OCI-LY3 (cell line): ENCODE measurements around the gene RAD51B.

Source experiments
- EZH2phosphoT487 ChIP-seq: fragments of 200-600 bp; shearing (Covaris generic); IDR thresholded peaks from 2 replicates; pipeline ENCODE4 v1.6.1; 2018; ENCODE audit warnings: antibody characterized with exemption, mixed run types, low read depth
- TF ChIP-seq, protein P1 (sequence below): fragments of 200-600, 300-600 bp; sonication (generic); IDR thresholded peaks from 2 replicates; pipeline ENCODE4 v1.5.1; 2014; ENCODE audit warnings: antibody characterized with exemption, low read length, low read depth

DNA sequence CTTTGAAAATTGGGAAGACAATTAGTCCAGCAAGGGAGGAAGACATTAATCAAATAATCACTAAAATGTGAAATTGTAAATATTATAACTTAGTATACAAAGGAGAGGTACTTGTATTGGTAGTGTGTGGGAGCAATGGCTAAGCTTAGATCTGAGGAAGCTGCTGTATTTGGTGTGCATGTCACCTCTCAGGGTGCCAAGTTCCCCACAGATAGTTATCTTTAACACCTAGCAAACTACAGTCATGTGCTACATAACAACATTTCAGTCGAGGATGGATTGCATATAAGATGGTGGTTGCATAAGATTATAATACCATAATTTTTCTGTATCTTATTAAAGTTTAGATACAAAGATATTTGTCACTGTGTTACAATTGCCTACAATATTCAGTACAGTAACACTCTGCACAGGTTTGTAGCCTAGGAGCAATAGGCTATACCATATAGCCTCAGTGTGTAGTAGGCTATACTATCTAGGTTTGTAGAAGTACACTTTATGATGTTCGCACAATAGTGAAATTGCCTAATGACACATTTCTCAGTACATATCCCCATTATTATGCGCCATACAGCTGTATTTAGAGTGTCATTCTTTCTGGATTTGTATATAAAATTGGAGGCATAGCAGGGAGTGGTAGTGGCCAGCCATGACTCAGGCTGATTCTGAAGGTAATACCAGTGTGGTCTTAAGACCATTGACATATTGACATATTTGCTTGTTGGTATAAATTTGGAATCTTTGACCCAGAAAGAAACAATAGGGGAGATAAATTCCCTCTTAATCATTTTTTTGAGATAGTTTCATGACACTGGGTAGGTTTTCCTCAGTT lies 55.8 kb downstream of the RAD51B start:
- TF ChIP-seq, protein P1, sequence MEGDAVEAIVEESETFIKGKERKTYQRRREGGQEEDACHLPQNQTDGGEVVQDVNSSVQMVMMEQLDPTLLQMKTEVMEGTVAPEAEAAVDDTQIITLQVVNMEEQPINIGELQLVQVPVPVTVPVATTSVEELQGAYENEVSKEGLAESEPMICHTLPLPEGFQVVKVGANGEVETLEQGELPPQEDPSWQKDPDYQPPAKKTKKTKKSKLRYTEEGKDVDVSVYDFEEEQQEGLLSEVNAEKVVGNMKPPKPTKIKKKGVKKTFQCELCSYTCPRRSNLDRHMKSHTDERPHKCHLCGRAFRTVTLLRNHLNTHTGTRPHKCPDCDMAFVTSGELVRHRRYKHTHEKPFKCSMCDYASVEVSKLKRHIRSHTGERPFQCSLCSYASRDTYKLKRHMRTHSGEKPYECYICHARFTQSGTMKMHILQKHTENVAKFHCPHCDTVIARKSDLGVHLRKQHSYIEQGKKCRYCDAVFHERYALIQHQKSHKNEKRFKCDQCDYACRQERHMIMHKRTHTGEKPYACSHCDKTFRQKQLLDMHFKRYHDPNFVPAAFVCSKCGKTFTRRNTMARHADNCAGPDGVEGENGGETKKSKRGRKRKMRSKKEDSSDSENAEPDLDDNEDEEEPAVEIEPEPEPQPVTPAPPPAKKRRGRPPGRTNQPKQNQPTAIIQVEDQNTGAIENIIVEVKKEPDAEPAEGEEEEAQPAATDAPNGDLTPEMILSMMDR, result no peak
- TF ChIP-seq EZH2phosphoT487, result no peak
